Measurements from ENCODE around the gene KHDC4. TPM values are rescaled to one million over a fixed set of nuclear protein-coding genes. Genes with fewer than 3 reads are reported as not detected.

KHDC4 gene
- polyA plus RNA-seq, 1 of the 3 experiments (the other 2 are of a cell fraction): 43.1 TPM

DNA sequence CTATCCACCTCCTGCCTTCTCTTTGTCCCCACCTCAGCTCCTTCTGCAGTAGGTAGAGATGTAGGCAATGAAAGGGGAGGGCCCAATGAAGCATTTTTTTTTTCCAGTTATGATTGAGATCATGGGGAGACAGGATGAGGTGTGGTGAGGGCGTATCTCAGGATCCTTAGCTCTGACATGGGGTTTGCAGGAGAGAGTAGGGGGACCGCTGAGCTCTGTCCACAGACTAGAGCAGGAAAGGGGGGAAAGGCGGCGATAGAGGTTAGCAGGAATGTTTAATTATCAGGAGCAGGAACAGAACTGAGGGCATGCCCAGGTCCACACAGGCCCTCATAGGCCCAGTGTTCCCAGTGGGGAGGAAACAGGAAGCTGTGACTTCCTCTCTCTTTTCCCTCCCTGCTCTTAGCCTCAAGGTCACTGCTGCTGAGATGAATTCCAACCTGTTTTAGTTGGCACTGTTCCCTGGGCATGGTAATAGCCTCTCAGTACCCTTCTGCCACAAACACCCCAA is 6.3 kb upstream of the KHDC4 start (continued):
- TF ChIP-seq, protein P1, sequence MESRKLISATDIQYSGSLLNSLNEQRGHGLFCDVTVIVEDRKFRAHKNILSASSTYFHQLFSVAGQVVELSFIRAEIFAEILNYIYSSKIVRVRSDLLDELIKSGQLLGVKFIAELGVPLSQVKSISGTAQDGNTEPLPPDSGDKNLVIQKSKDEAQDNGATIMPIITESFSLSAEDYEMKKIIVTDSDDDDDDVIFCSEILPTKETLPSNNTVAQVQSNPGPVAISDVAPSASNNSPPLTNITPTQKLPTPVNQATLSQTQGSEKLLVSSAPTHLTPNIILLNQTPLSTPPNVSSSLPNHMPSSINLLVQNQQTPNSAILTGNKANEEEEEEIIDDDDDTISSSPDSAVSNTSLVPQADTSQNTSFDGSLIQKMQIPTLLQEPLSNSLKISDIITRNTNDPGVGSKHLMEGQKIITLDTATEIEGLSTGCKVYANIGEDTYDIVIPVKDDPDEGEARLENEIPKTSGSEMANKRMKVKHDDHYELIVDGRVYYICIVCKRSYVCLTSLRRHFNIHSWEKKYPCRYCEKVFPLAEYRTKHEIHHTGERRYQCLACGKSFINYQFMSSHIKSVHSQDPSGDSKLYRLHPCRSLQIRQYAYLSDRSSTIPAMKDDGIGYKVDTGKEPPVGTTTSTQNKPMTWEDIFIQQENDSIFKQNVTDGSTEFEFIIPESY (IDR thresholded peaks at IDR 0.05; ENCODE audit: borderline replicate concordance, low read depth): no peak
- TF ChIP-seq ELF1 (IDR thresholded peaks at IDR 0.05) (peak; percentile 42; the same call in 1 of the 2 replicates), RCOR1 (IDR thresholded peaks at IDR 0.05; ENCODE audit: low read length) (no peak), YY1 (IDR thresholded peaks at IDR 0.05; ENCODE audit: low read depth) (no peak), EP300 (IDR thresholded peaks at IDR 0.05; ENCODE audit: borderline replicate concordance in 1 of 2, low read depth in 1 of 2, low read length in 1 of 2) (no peak), TEAD4 (IDR thresholded peaks at IDR 0.05; ENCODE audit: borderline replicate concordance, insufficient read depth) (no peak)

GRCh38 chr1:155938220-155938627 is 4.0 kb upstream of the KHDC4 start:
- H3K9ac ChIP-seq: no peak overlapping the region
- peak overlapping the region in 1 of 2 experiments; percentile 49; a peak in 2 of 4 replicates for H3K27ac ChIP-seq (ENCODE audit: low read depth in 2 of 2, low read length in 1 of 2)
- H3K79me2 ChIP-seq (ENCODE audit: insufficient read depth): peaks cover 15% of the 10 kb centered on the region
- H3K9me2 ChIP-seq: no peaks in the 10 kb centered on the region
- ChIA-PET CTCF (interaction anchor here (0.6 to 5.2 kb wide), 33 partner anchors 11 to 1109 kb away, joined by 3 to 83 read pairs (median 3); partner anchors contain the start of genes ARHGEF2, SSR2 and SYT11), POLR2A (interaction anchor here (0.6 kb wide), 1 partner anchor 79 kb away, joined by 3 read pairs; the partner anchor contains the start of gene SYT11)
- no peaks in the 10 kb centered on the region for H3K9me3 ChIP-seq
- no peaks in the 10 kb centered on the region for H3K27me3 ChIP-seq (ENCODE audit: insufficient read depth)
- H3K36me3 ChIP-seq (replicated peaks in 1 of 2; ENCODE audit: control insufficient read depth in 1 of 2, insufficient read depth in 2 of 2, low read length in 1 of 2): peaks cover 0 to 2% of the 10 kb centered on the region in 2 experiments
- H4K20me1 ChIP-seq (ENCODE audit: insufficient read depth): no peaks in the 10 kb centered on the region
- H3F3A ChIP-seq (replicated peaks; ENCODE audit: insufficient read depth): peaks cover 37% of the 10 kb centered on the region
- 5% methylated on average over 1 of the region's 1 CpG for WGBS (ENCODE audit: low lambda C conversion rate)
- no peak overlapping the region for H3K4me3 ChIP-seq (ENCODE audit: low read depth in 2 of 2, low read length in 1 of 2)
- peak; percentile 71 for DNase-seq
- H3K4me2 ChIP-seq: no peak overlapping the region
- H3K4me1 ChIP-seq (ENCODE audit: control insufficient read depth in 1 of 2, insufficient read depth in 2 of 2, low read depth in 1 of 2, low read length in 1 of 2): peaks cover 19 to 23% of the 10 kb centered on the region in 2 experiments
- TF ChIP-seq SIN3A (IDR thresholded peaks at IDR 0.05; ENCODE audit: borderline replicate concordance, low read depth, low read length): no peak
- TF ChIP-seq SMC3 (IDR thresholded peaks at IDR 0.05; ENCODE audit: low read depth, low read length): peak; percentile 89
- TF ChIP-seq, protein P1 (IDR thresholded peaks at IDR 0.05; ENCODE audit: borderline replicate concordance, low read depth): no peak
- no peak for TF ChIP-seq NFIC (IDR thresholded peaks at IDR 0.05; ENCODE audit: borderline replicate concordance)
- TF ChIP-seq NRF1 (IDR thresholded peaks at IDR 0.05; ENCODE audit: low read depth, low read length): 0 out of 2 replicates have a peak, but pooled peaks have one; percentile 1
- TF ChIP-seq, protein P2, sequence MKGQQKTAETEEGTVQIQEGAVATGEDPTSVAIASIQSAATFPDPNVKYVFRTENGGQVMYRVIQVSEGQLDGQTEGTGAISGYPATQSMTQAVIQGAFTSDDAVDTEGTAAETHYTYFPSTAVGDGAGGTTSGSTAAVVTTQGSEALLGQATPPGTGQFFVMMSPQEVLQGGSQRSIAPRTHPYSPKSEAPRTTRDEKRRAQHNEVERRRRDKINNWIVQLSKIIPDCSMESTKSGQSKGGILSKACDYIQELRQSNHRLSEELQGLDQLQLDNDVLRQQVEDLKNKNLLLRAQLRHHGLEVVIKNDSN (IDR thresholded peaks at IDR 0.05; ENCODE audit: borderline replicate concordance, low read depth): no peak
- TF ChIP-seq RAD21 (IDR thresholded peaks at IDR 0.05; ENCODE audit: low read length): peak; percentile 90
- no peak for TF ChIP-seq GABPA (IDR thresholded peaks at IDR 0.05; ENCODE audit: low read depth)
- no peak for TF ChIP-seq EP300 (IDR thresholded peaks at IDR 0.05; ENCODE audit: borderline replicate concordance in 1 of 2, low read depth in 1 of 2, low read length in 1 of 2)
- TF ChIP-seq TCF12 (IDR thresholded peaks at IDR 0.05): no peak
- no peak for TF ChIP-seq TAF1 (IDR thresholded peaks at IDR 0.05; ENCODE audit: borderline replicate concordance, low read depth, low read length)
- TF ChIP-seq RFX5 (IDR thresholded peaks at IDR 0.05; ENCODE audit: low read length): no peak
- no peak for TF ChIP-seq TEAD4 (IDR thresholded peaks at IDR 0.05; ENCODE audit: borderline replicate concordance, insufficient read depth)
- TF ChIP-seq, protein P3, sequence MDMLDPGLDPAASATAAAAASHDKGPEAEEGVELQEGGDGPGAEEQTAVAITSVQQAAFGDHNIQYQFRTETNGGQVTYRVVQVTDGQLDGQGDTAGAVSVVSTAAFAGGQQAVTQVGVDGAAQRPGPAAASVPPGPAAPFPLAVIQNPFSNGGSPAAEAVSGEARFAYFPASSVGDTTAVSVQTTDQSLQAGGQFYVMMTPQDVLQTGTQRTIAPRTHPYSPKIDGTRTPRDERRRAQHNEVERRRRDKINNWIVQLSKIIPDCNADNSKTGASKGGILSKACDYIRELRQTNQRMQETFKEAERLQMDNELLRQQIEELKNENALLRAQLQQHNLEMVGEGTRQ (IDR thresholded peaks at IDR 0.05; ENCODE audit: borderline replicate concordance, low read depth, low read length): no peak
- peak; percentile 75 for TF ChIP-seq CTCF (IDR thresholded peaks at IDR 0.05)
- no peak for TF ChIP-seq EZH2phosphoT487 (IDR thresholded peaks at IDR 0.05; ENCODE audit: borderline replicate concordance, low read depth)
- no peak overlapping the region; the same call in 1 of the 2 replicates for H2AFZ ChIP-seq (ENCODE audit: low read depth)
